WI38 (cell line): ENCODE data around the gene LRRC27.

ENCODE experiments used
- H3K4me3 ChIP-seq: 2 replicates; pipeline ENCODE4 v1.5.1; 2011; ENCODE audit warnings: low read depth, mild to moderate bottlenecking, control low read depth, low read length
- TF ChIP-seq, protein P1 (sequence below): IDR thresholded peaks from 2 replicates; pipeline ENCODE4 v1.5.1; 2012; ENCODE audit warnings: low read depth, mild to moderate bottlenecking, control low read depth, low read length

Gene LRRC27

DNA sequence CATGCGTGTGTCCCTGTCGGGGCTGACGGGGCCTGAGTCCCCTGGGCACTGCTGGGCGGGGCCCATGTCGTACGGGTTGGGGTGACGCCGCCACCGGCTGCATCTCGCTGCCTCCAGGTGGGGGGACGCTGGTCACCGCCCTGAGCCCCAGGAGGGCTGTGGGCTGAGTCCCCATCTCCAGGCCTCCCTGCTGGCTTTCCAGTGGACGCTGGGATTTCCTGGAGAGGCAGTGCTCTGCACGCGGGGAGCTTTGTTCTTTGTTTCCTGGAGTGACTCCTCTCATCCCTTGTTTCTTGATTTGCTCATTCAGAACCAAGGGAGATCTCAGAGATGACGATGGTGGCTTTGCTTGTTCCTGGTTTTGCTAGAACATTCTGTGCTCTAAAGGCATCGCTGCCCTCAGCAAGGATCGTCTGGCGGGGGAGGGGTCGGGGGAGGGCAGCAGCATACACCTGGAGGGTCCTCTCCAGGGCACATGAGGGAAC lies 86.0 kb downstream of the LRRC27 start:
- no peak overlapping the region for H3K4me3 ChIP-seq
- TF ChIP-seq, protein P1, sequence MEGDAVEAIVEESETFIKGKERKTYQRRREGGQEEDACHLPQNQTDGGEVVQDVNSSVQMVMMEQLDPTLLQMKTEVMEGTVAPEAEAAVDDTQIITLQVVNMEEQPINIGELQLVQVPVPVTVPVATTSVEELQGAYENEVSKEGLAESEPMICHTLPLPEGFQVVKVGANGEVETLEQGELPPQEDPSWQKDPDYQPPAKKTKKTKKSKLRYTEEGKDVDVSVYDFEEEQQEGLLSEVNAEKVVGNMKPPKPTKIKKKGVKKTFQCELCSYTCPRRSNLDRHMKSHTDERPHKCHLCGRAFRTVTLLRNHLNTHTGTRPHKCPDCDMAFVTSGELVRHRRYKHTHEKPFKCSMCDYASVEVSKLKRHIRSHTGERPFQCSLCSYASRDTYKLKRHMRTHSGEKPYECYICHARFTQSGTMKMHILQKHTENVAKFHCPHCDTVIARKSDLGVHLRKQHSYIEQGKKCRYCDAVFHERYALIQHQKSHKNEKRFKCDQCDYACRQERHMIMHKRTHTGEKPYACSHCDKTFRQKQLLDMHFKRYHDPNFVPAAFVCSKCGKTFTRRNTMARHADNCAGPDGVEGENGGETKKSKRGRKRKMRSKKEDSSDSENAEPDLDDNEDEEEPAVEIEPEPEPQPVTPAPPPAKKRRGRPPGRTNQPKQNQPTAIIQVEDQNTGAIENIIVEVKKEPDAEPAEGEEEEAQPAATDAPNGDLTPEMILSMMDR, result no peak

DNA sequence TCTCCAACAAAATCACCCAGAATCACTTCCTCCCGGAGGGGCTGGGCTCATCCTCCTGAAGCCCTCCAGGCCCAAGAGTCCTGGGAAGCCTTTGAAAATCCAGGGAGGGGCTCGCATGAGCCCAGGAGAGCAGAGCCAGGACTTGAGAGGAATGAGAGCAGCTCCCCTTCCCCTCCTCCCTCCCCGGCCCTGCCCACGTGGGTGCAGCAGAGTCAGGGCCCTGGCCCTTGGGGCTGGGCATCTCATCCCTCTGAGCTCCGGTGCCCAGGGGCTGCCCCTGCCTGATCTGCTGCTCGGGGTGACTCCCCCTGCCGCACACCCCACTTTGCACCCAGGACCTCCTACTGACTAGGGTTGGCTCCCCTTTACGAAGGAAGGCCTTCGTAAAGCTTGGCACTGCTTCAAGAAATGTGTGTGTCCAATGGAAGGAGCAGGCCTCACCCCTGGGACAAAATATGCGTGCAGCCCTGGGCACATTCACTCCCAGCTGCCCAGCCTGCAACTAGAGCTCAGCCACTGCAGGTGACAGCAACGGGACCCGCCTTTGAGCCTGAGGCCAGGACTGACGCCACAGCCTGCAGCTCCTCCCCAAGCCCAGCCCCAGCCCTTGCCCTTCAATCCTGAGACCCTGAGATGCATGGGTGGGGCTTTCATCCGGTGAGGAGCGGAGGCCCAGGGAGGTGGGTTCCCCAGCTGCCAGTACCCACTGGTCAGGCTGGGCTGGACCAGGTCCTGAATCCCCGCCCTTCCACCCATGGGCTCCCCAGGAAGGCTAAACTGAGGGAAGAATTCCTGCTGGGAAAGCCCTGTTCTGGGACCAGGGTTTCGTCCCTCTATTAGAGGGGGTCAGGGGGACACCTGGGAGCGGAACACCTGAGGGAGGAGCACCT lies 86.8 kb downstream of the LRRC27 start:
- H3K4me3 ChIP-seq, result no peak overlapping the region
- TF ChIP-seq, protein P1, result no peak

DNA sequence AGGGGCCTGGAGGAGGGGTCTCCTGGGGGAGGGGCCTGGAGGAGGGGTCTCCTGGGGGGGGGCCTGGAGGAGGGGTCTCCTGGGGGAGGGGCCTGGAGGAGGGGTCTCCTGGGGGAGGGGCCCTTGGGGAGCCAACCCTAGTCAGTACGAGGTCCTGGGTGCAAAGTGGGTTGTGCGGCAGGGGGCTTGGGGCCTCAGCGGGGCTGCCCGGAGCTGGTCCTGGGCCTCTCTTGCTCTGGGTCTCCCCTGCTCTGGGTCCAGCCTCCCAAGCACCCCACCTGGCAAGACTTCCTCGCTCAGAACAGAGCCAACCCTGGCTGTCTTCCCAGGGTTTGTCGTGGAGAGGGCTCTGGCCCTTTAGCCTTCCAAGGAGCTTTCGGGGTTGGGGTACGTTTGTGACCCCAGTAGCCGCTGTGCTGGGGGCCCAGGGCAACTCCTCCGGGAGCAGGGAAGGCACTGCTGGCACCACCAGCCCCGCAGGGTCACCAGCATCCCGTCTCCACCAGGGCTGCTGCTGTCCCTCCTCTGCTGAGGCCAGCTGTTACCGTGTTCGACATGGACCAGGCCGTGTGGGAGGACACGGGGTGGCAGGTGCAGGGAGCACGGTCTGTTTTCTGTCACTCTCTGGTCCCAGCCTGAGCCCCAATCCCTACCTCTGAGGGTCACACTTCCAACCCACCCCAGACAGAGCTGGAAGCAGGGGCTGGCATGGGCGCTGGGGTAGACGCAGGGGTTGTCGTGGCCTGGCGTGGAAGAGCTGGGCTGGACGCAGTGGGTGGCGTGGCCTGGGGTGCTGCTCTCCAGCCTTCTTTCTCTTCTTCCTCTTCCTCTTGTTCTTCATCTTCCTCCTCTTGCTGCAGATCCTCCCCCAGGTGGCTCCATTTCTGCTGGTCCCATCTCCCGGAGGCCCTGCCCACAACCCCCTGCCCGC lies 87.8 kb downstream of the LRRC27 start:
- TF ChIP-seq, protein P1, result no peak
- H3K4me3 ChIP-seq, result no peak overlapping the region

- TF ChIP-seq, protein P1, result no peak
- H3K4me3 ChIP-seq, result no peak overlapping the region
Measured at GRCh38 chr10:132420469-132420980, 88.5 kb downstream of the LRRC27 start.

DNA sequence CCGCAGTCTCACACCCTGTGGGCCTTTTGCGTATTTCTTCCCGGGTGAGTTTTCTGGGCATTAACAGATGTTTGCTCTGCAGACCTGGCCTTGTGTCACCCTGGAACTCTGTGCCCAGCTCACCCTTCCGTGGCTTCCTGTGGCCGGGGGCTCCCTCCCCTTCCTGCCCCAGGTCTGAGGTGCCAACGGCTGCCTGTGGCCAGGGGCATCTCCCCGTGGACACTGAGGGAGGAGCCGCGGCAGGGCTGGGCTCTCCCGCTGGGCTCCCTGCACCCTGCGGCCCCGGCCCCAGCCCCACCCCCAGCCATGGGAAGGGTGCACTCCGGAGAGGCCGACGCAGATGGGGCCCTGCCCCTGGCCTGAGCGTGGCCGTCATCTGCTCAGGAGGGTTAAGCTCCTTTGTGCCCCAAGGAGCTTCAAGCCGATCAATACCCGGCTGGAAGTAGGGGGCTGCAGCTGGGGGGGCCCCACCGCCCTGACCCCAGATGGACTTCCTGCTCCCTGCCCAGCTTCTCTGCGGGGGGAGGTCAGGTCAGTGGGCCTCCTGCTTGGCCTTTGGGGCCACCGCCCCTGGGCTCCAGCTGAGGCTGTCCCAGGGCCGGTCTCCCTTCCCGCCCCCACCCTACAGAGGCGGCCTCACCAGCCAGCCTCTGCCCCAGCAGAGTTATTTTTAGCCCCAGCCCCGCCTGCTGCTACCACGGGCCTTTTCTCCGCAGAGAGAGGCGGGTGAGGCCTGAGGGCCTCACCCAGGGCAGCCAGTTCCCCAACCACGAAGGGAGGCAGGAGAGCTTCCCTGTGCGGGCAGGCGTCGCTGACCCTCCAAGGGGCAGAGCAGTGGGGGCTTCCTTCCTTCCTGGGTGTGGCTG lies 89.2 kb downstream of the LRRC27 start:
- TF ChIP-seq, protein P1, result no peak
- no peak overlapping the region for H3K4me3 ChIP-seq

GRCh38 chr10:132421847-132422751 lies 90.1 kb downstream of the LRRC27 start:
- no peak overlapping the region for H3K4me3 ChIP-seq
- TF ChIP-seq, protein P1, result no peak
